Neural progenitor cell (in vitro differentiated cells): ENCODE data around the gene PIAS3. TPM values are rescaled to one million over a fixed set of nuclear protein-coding genes. Genes with fewer than 3 reads are reported as not detected.

ENCODE experiments used
- DNase-seq: peaks from one replicate; pipeline ENCODE4 v3.0.0-alpha.2; 2016; ENCODE audit warnings: low spot score
- H2AFZ ChIP-seq: fragments of 200-600 bp; sonication (generic); replicated peaks from 2 replicates; pipeline ENCODE4 v1.6.1; 2016; ENCODE audit warnings: antibody characterized with exemption
- H3F3A ChIP-seq: fragments of 200-600 bp; sonication (generic); 2 replicates; pipeline ENCODE4 v1.6.1; 2016; ENCODE audit warnings: antibody characterized with exemption, low read depth
- H3K27ac ChIP-seq: fragments of 200-600 bp; sonication (generic); 2 replicates; pipeline ENCODE4 v1.5.1; 2016; ENCODE audit warnings: mild to moderate bottlenecking
- H3K27me3 ChIP-seq: fragments of 200-600 bp; sonication (generic); 2 replicates; pipeline ENCODE4 v1.6.1; 2016; ENCODE audit warnings: mild to moderate bottlenecking, moderate library complexity
- H3K36me3 ChIP-seq: fragments of 200-600 bp; sonication (generic); 2 replicates; pipeline ENCODE4 v1.5.1; 2016
- H3K4me1 ChIP-seq: fragments of 200-600 bp; sonication (generic); 2 replicates; pipeline ENCODE4 v1.6.1; 2016; ENCODE audit warnings: mixed run types
- H3K4me2 ChIP-seq: fragments of 200-600 bp; sonication (generic); 2 replicates; pipeline ENCODE4 v1.6.1; 2016
- H3K4me3 ChIP-seq: fragments of 200-600 bp; sonication (generic); 2 replicates; pipeline ENCODE4 v1.5.1; 2016
- H3K79me2 ChIP-seq: fragments of 200-600 bp; sonication (generic); 2 replicates; pipeline ENCODE4 v1.6.1; 2016; ENCODE audit warnings: low read depth
- H3K9ac ChIP-seq: fragments of 200-600 bp; sonication (generic); 2 replicates; pipeline ENCODE4 v1.6.1; 2016
- H3K9me3 ChIP-seq: fragments of 200-600 bp; sonication (generic); 2 replicates; pipeline ENCODE4 v1.5.1; 2016; ENCODE audit warnings: low read depth
- H4K20me1 ChIP-seq: fragments of 200-600 bp; sonication (generic); 2 replicates; pipeline ENCODE4 v1.6.1; 2016; ENCODE audit warnings: low read depth
- H3K27ac Mint-ChIP-seq: 3 replicates; pipeline ENCODE4 v1.8.0; 2021; ENCODE audit warnings: mixed read lengths
- H3K27me3 Mint-ChIP-seq: 2 replicates; pipeline ENCODE4 v1.8.0; 2022; ENCODE audit warnings: low read depth, mild to moderate bottlenecking, inconsistent platforms, moderate library complexity, mixed read lengths; ENCODE audit not compliant: insufficient read depth
- H3K36me3 Mint-ChIP-seq: 3 replicates; pipeline ENCODE4 v1.8.0; 2021; ENCODE audit warnings: mixed read lengths
- H3K4me1 Mint-ChIP-seq: 3 replicates; pipeline ENCODE4 v1.8.0; 2021; ENCODE audit warnings: mixed read lengths
- H3K4me3 Mint-ChIP-seq: 3 replicates; pipeline ENCODE4 v1.8.0; 2021; ENCODE audit warnings: mild to moderate bottlenecking, moderate library complexity, mixed read lengths
- H3K9me3 Mint-ChIP-seq: 3 replicates; pipeline ENCODE4 v1.8.0; 2020; ENCODE audit warnings: mixed read lengths
- EZH2 ChIP-seq: fragments of 200-600 bp; sonication (generic); IDR thresholded peaks from 2 replicates; pipeline ENCODE4 v1.6.1; 2017; ENCODE audit warnings: antibody characterized with exemption, mild to moderate bottlenecking, moderate library complexity
- EZH2phosphoT487 ChIP-seq: fragments of 200-600 bp; sonication (generic); IDR thresholded peaks from 2 replicates; pipeline ENCODE4 v1.6.1; 2017; ENCODE audit warnings: antibody characterized with exemption
- microRNA-seq: library from miRNA; unstranded; fragments of <30 nt; microRNA quantifications from one replicate; pipeline ENCODE4, GENCODE V29; 2016
- small RNA-seq: library from RNA; depleted of rRNA; stranded (forward); fragments of <200 nt; gene quantifications from one replicate; pipeline ENCODE3, GENCODE V24; 2015
- total RNA-seq: library from RNA; depleted of rRNA; stranded (reverse); fragments of >200 nt; gene quantifications from 2 replicates; pipeline ENCODE4 v1.2.3, GENCODE V29; 2015; ENCODE audit warnings: low replicate concordance
- TF ChIP-seq, protein P1 (sequence below): fragments of 200-600 bp; sonication (generic); IDR thresholded peaks from 2 replicates; pipeline ENCODE4 v1.5.1; 2017; ENCODE audit warnings: antibody characterized with exemption, mild to moderate bottlenecking

The PIAS3 gene
- total RNA-seq, 1 donor from 2014 or later: 15.7 TPM

DNA sequence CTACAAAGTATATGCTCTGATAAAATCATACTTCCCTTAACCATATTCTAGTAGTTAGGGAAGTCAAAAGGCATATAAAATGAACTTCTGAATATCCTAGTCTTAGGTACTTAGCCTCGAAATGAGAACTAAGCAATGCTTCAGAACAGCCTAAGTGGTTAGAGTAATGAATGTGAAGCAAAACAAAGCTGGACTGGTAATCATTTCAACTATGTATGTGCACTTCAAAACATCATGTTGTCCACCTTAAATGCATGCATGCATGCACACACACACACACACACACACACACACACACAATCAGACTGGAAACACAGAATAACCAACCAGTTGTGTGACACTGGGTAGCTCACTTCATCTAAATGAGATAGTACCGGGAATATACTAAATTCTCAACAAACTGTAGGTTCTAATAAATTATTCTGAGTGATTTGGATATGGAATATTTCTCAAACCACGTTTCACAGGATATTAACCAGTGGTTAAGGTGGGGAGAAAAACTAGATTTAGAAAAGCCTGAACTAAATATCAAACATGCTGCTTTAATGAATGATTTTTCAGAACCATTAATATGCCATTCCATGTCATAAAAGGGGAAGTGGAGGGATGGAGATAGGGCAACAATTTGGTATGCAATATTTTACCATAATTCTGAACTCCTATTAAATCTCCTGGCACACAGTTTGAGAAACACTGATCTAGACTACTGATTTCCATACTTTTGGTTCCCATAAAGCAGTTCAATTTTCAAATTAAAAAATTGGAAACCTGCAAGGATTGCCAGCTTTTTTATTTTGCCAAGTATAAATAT, 54.4 kb downstream of the PIAS3 start:
- Mint-ChIP-seq H3K4me3 (no peak overlapping the region), H3K36me3 (peaks cover 4% of the 10 kb centered on the region), H3K4me1 (peaks cover 20% of the 10 kb centered on the region), H3K9me3 (no peaks in the 10 kb centered on the region), H3K27me3 (no peaks in the 10 kb centered on the region), H3K27ac (no peak overlapping the region)
- no peaks in the 10 kb centered on the region for H3K36me3 ChIP-seq
- H3K9me3 ChIP-seq: no peaks in the 10 kb centered on the region
- peaks cover 9% of the 10 kb centered on the region for H3F3A ChIP-seq
- H3K27ac ChIP-seq: no peak overlapping the region
- H4K20me1 ChIP-seq: peaks cover 27% of the 10 kb centered on the region
- no peak overlapping the region for H3K4me2 ChIP-seq
- peaks cover 25% of the 10 kb centered on the region for H3K4me1 ChIP-seq
- no peak for DNase-seq
- H3K9ac ChIP-seq: no peak overlapping the region
- TF ChIP-seq, protein P1, sequence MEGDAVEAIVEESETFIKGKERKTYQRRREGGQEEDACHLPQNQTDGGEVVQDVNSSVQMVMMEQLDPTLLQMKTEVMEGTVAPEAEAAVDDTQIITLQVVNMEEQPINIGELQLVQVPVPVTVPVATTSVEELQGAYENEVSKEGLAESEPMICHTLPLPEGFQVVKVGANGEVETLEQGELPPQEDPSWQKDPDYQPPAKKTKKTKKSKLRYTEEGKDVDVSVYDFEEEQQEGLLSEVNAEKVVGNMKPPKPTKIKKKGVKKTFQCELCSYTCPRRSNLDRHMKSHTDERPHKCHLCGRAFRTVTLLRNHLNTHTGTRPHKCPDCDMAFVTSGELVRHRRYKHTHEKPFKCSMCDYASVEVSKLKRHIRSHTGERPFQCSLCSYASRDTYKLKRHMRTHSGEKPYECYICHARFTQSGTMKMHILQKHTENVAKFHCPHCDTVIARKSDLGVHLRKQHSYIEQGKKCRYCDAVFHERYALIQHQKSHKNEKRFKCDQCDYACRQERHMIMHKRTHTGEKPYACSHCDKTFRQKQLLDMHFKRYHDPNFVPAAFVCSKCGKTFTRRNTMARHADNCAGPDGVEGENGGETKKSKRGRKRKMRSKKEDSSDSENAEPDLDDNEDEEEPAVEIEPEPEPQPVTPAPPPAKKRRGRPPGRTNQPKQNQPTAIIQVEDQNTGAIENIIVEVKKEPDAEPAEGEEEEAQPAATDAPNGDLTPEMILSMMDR: no peak
- TF ChIP-seq EZH2phosphoT487 (no peak), EZH2 (no peak)
- H3K79me2 ChIP-seq: peaks cover 96% of the 10 kb centered on the region
- H3K4me3 ChIP-seq: no peak overlapping the region
- no peaks in the 10 kb centered on the region for H3K27me3 ChIP-seq
- no peak overlapping the region for H2AFZ ChIP-seq

DNA sequence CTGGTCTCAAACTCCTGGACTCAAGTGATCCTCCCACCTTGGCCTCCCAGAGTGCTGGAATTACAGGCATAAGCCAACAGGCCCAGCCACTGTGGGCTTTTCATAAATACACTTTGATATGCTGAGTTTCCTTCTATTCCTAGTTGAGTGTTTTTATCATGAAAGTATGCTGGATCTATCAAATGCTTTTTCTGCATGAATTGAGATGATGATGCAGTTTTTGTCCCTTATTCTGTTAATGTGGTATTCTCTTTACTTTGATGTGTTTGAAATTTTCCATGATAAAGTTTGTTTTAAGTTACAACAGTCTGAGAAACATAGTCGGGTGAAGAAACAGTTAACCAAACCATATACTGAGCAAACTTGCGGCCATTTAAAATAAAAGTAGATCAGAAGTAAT, 59.1 kb downstream of the PIAS3 start:
- peaks cover 7% of the 10 kb centered on the region for H3K9me3 ChIP-seq
- peaks cover 17% of the 10 kb centered on the region for H3K4me1 ChIP-seq
- no peaks in the 10 kb centered on the region for H3K36me3 ChIP-seq
- Mint-ChIP-seq H3K27me3 (no peaks in the 10 kb centered on the region), H3K36me3 (peaks cover 32% of the 10 kb centered on the region), H3K4me1 (peaks cover 10% of the 10 kb centered on the region), H3K27ac (no peak overlapping the region), H3K9me3 (peaks cover 28% of the 10 kb centered on the region), H3K4me3 (no peak overlapping the region)
- H3K27me3 ChIP-seq: no peaks in the 10 kb centered on the region
- DNase-seq: no peak
- H4K20me1 ChIP-seq: peaks cover 12% of the 10 kb centered on the region
- TF ChIP-seq, protein P1: no peak
- no peak for TF ChIP-seq EZH2phosphoT487
- TF ChIP-seq EZH2: no peak
- no peak overlapping the region for H3K9ac ChIP-seq
- peaks cover 9% of the 10 kb centered on the region for H3F3A ChIP-seq
- H3K79me2 ChIP-seq: peaks cover 75% of the 10 kb centered on the region
- H3K4me2 ChIP-seq: no peak overlapping the region
- H3K27ac ChIP-seq: no peak overlapping the region
- H2AFZ ChIP-seq: no peak overlapping the region
- no peak overlapping the region for H3K4me3 ChIP-seq

Small RNA genes lying within 50 kb of the gene (microRNA-seq; reads per million reads assigned to microRNA genes)
- gene MIR6736: not detected

Small RNA genes lying within 50 kb of the gene (small RNA-seq; reads per million reads assigned to genes)
- gene MIR6736: not detected

Other genes with a start within 250 kb of the PIAS3 start
- 0.28 and 0.50 TPM in 2 replicates for gene PDZK1, start 151.7 kb downstream of the PIAS3 start, total RNA-seq
- not detected in 2 replicates for gene CD160, start 139.6 kb downstream of the PIAS3 start, total RNA-seq
- 9.7 and 12.9 TPM in 2 replicates for gene RNF115, start 35.0 kb downstream of the PIAS3 start, total RNA-seq
- gene POLR3C, start 34.9 kb downstream of the PIAS3 start, total RNA-seq: 15.6 and 29.5 TPM in 2 replicates
- 5.9 and 11.9 TPM in 2 replicates for gene NUDT17, start 13.5 kb downstream of the PIAS3 start, total RNA-seq
- 1.1 and 1.9 TPM in 2 replicates for gene ANKRD35, start 26.8 kb upstream of the PIAS3 start, total RNA-seq
- 0.06 and 0.15 TPM in 2 replicates for gene ITGA10, start 51.0 kb upstream of the PIAS3 start, total RNA-seq
- gene PEX11B, start 59.6 kb upstream of the PIAS3 start, total RNA-seq: 15.0 and 16.6 TPM in 2 replicates
- 242 and 320 TPM in 2 replicates for gene RBM8A, start 68.4 kb upstream of the PIAS3 start, total RNA-seq
- gene LIX1L, start 98.9 kb upstream of the PIAS3 start, total RNA-seq: 12.5 and 13.6 TPM in 2 replicates
- gene ANKRD34A, start 105.5 kb upstream of the PIAS3 start, total RNA-seq: 0.06 and 0.28 TPM in 2 replicates
- gene POLR3GL, start 105.6 kb upstream of the PIAS3 start, total RNA-seq: 11.1 and 12.0 TPM in 2 replicates
- gene TXNIP, start 137.5 kb upstream of the PIAS3 start, total RNA-seq: 177 and 213 TPM in 2 replicates
- gene HJV, start 162.7 kb upstream of the PIAS3 start, total RNA-seq: not detected in 2 replicates